Osteoblast (primary cell): ENCODE data around the gene RAI1. TPM values are rescaled to one million over a fixed set of nuclear protein-coding genes. Genes with fewer than 3 reads are reported as not detected.

Source experiments
- DNase-seq: peaks from one replicate; pipeline ENCODE4 v3.0.0; 2011; ENCODE audit warnings: low spot score, mixed read lengths; ENCODE audit not compliant: insufficient read length; ENCODE audit errors: missing footprints
- H2AFZ ChIP-seq: 2 replicates; pipeline ENCODE4 v1.6.0; 2011; ENCODE audit warnings: mild to moderate bottlenecking, low read length
- H3K27ac ChIP-seq: 2 replicates; pipeline ENCODE4 v1.5.1; 2011; ENCODE audit warnings: mild to moderate bottlenecking, low read depth, low read length, moderate library complexity
- H3K27me3 ChIP-seq: 2 replicates; pipeline ENCODE4 v1.6.0; 2012; ENCODE audit warnings: mild to moderate bottlenecking, control low read depth, inconsistent platforms, low read length, moderate library complexity; ENCODE audit not compliant: insufficient read depth
- H3K36me3 ChIP-seq: 2 replicates; pipeline ENCODE4 v1.5.1; 2011; ENCODE audit warnings: mild to moderate bottlenecking, low read length, control low read depth, moderate library complexity; ENCODE audit not compliant: insufficient read depth
- H3K4me1 ChIP-seq: 2 replicates; pipeline ENCODE4 v1.5.1; 2011; ENCODE audit warnings: mild to moderate bottlenecking, low read length, control low read depth, moderate library complexity; ENCODE audit not compliant: insufficient read depth
- H3K4me2 ChIP-seq: 2 replicates; pipeline ENCODE4 v1.6.0; 2011; ENCODE audit warnings: mild to moderate bottlenecking, low read length; ENCODE audit not compliant: insufficient read depth
- H3K4me3 ChIP-seq: fragments of 200-600 bp; sonication (generic); 3 replicates; pipeline ENCODE4 v1.5.1; 2012; ENCODE audit warnings: mild to moderate bottlenecking, low read length, inconsistent platforms; ENCODE audit not compliant: insufficient read depth
- H3K79me2 ChIP-seq: 2 replicates; pipeline ENCODE4 v1.6.0; 2012; ENCODE audit warnings: mild to moderate bottlenecking, low read length, control low read depth, inconsistent platforms; ENCODE audit not compliant: insufficient read depth
- H3K9me3 ChIP-seq: 2 replicates; pipeline ENCODE4 v1.5.1; 2011; ENCODE audit warnings: low read depth, low read length, control low read depth
- H4K20me1 ChIP-seq: 2 replicates; pipeline ENCODE4 v1.6.0; 2012; ENCODE audit warnings: mild to moderate bottlenecking, low read length, control low read depth; ENCODE audit not compliant: insufficient read depth
- CTCF ChIP-seq: IDR thresholded peaks from 2 replicates; pipeline ENCODE4 v1.5.1; 2011; ENCODE audit warnings: mild to moderate bottlenecking, low read depth, low read length, moderate library complexity; ENCODE audit errors: extremely low read depth
- total RNA-seq: library from RNA; depleted of rRNA; stranded (reverse); fragments of >200 nt; gene quantifications from 2 replicates; pipeline ENCODE4 v1.2.3, GENCODE V29; 2012

RAI1 gene
- total RNA-seq, 1 donor, result 15.6 TPM

GRCh38 chr17:17798010-17798556, 116.8 kb downstream of the RAI1 start:
- peaks cover 8% of the 10 kb centered on the region for H3K36me3 ChIP-seq
- no peak for TF ChIP-seq CTCF
- peaks cover 34% of the 10 kb centered on the region for H4K20me1 ChIP-seq
- no peaks in the 10 kb centered on the region for H3K4me1 ChIP-seq
- no peak overlapping the region for H2AFZ ChIP-seq
- no peak overlapping the region for H3K27ac ChIP-seq
- no peak overlapping the region for H3K4me2 ChIP-seq
- no peak for DNase-seq
- no peak overlapping the region for H3K4me3 ChIP-seq
- no peaks in the 10 kb centered on the region for H3K9me3 ChIP-seq
- no peaks in the 10 kb centered on the region for H3K79me2 ChIP-seq
- H3K27me3 ChIP-seq, result no peaks in the 10 kb centered on the region

DNA sequence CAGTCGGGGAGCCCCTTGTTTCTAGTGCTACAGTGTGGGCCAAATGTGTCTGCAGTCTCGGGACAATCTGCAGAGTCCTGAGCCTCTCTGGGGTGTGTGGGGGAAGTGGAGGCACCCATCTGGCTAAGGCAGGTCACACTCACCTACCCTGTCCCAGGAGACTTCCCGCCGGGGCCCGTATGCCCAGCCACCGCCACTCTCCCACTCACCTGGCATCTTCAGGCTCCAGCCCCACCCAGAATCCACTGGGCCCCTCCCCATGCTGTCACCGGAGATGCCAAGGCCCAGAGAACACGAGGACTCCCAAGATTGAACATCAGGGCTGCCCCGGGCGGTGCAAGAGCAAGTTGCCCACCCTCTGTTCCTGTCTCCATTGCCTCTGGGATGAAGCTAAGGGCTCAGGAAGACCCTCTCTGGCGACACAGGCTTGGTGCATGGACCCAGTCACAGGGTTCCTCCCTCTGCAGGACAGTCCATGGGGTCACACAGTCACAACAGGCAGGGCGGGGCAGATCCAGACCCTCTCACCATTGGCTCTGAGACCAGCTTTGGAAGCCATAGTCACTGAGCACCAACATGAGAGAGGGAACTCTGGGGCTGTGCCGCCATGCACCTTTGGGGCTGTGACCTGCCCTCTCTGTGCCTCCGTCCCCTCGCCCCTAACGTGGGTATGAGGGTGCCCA, 117.5 kb downstream of the RAI1 start:
- Histone ChIP-seq H3K27ac (no peak overlapping the region), H3K9me3 (no peaks in the 10 kb centered on the region), H3K4me3 (no peak overlapping the region), H3K36me3 (peaks cover 10% of the 10 kb centered on the region), H4K20me1 (peaks cover 31% of the 10 kb centered on the region), H3K79me2 (no peaks in the 10 kb centered on the region), H3K4me2 (no peak overlapping the region), H3K27me3 (no peaks in the 10 kb centered on the region), H3K4me1 (no peaks in the 10 kb centered on the region), H2AFZ (no peak overlapping the region)
- DNase-seq, result no peak
- no peak for TF ChIP-seq CTCF

- Histone ChIP-seq H3K4me3 (no peak overlapping the region), H3K27ac (no peak overlapping the region), H3K4me1 (no peaks in the 10 kb centered on the region), H3K79me2 (no peaks in the 10 kb centered on the region), H3K4me2 (no peak overlapping the region), H2AFZ (no peak overlapping the region), H3K27me3 (no peaks in the 10 kb centered on the region), H3K9me3 (no peaks in the 10 kb centered on the region), H4K20me1 (peaks cover 31% of the 10 kb centered on the region), H3K36me3 (peaks cover 19% of the 10 kb centered on the region)
- no peak for TF ChIP-seq CTCF
- DNase-seq, result no peak
Observed at GRCh38 chr17:17800504-17801021, 119.3 kb downstream of the RAI1 start.

DNA sequence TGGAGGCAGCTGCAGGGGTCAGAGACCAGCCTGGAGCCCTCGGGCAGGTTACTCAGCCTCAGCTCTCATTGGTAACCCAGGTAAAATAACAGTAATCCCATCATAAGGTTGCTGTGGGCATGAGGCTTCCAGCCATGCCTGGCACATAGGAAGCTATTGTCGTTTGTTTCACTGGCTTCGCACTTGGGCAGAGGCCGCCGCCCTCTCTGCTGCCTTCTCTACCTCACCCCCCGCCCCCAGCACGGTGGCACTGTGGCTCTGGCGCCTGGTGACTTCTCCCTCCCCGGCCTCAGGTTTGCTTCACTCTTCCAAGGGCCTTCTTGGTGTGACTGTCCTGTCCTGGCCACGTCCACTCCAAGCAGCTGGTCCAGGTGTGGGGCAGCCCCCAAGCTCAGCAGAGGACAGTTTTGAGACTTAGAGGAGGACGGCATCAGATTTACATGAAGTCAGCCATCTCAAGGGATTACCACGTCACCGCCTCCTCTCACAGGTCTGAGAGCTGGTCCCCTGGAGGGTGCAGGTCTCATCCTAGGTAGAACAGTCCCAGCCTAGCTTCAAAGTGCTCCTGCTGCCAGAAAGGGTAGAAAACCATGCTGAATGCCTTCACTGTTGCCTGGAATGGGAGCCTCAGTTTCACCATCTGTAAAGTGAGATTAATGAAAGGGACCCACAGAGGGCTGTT, 120.7 kb downstream of the RAI1 start:
- Histone ChIP-seq H2AFZ (no peak overlapping the region), H3K4me2 (no peak overlapping the region), H4K20me1 (peaks cover 26% of the 10 kb centered on the region), H3K4me3 (no peak overlapping the region), H3K36me3 (peaks cover 22% of the 10 kb centered on the region), H3K79me2 (no peaks in the 10 kb centered on the region), H3K9me3 (no peaks in the 10 kb centered on the region), H3K4me1 (no peaks in the 10 kb centered on the region), H3K27ac (no peak overlapping the region), H3K27me3 (no peaks in the 10 kb centered on the region)
- no peak for TF ChIP-seq CTCF
- DNase-seq, result no peak
